Vagina (tissue), 2 donors: Measurements from ENCODE around the gene PDE2A.

Source experiments
- POLR2A ChIP-seq, 2 donors: fragments of 450-650 bp; IDR thresholded peaks; one replicate each; pipeline ENCODE4 v1.6.1; 2017; ENCODE audit warnings: antibody characterized with exemption in 2 of 2, mild to moderate bottlenecking in 2 of 2, moderate library complexity in 2 of 2
- POLR2AphosphoS5 ChIP-seq, 2 donors: sonication (generic); formaldehyde crosslinking; IDR thresholded peaks; one replicate each; pipeline ENCODE4 v1.9.0; 2017; ENCODE audit warnings: antibody characterized with exemption in 2 of 2, mild to moderate bottlenecking in 2 of 2, low read depth in 1 of 2; ENCODE audit not compliant: insufficient read depth in 1 of 2
- TF ChIP-seq, protein P1 (sequence below), 3 experiments: fragments of 450-650 bp in 2 of 3; fragments of 200-600 bp in 1 of 3; sonication (generic) in 1 of 3; IDR thresholded peaks; one replicate each; pipeline ENCODE4 v1.5.1; 2017 to 2019; ENCODE audit warnings: antibody characterized with exemption in 3 of 3, mild to moderate bottlenecking in 2 of 3, moderate library complexity in 2 of 3

GRCh38 chr11:72641522-72642042, 32.6 kb downstream of the PDE2A start:
- TF ChIP-seq POLR2A (IDR thresholded peaks at IDR 0.05) (no peak), POLR2AphosphoS5 (IDR thresholded peaks at IDR 0.05; ENCODE audit: insufficient read depth in 1 of 2, low read depth in 1 of 2) (no peak)
- TF ChIP-seq, protein P1, sequence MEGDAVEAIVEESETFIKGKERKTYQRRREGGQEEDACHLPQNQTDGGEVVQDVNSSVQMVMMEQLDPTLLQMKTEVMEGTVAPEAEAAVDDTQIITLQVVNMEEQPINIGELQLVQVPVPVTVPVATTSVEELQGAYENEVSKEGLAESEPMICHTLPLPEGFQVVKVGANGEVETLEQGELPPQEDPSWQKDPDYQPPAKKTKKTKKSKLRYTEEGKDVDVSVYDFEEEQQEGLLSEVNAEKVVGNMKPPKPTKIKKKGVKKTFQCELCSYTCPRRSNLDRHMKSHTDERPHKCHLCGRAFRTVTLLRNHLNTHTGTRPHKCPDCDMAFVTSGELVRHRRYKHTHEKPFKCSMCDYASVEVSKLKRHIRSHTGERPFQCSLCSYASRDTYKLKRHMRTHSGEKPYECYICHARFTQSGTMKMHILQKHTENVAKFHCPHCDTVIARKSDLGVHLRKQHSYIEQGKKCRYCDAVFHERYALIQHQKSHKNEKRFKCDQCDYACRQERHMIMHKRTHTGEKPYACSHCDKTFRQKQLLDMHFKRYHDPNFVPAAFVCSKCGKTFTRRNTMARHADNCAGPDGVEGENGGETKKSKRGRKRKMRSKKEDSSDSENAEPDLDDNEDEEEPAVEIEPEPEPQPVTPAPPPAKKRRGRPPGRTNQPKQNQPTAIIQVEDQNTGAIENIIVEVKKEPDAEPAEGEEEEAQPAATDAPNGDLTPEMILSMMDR (IDR thresholded peaks at IDR 0.05), result no peak
